HG02610 (cell line): ENCODE measurements around the gene ADAMTS2.

Source experiments
- ATAC-seq: cut with Tn5 transposase; IDR thresholded peaks from one replicate; pipeline ENCODE4 v1.9.1; 2021; ENCODE audit warnings: mild to moderate bottlenecking, moderate library complexity; ENCODE audit not compliant: unreplicated experiment

The ADAMTS2 gene

GRCh38 chr5:179166171-179166885 is 178.9 kb downstream of the ADAMTS2 start:
- no peak for ATAC-seq

DNA sequence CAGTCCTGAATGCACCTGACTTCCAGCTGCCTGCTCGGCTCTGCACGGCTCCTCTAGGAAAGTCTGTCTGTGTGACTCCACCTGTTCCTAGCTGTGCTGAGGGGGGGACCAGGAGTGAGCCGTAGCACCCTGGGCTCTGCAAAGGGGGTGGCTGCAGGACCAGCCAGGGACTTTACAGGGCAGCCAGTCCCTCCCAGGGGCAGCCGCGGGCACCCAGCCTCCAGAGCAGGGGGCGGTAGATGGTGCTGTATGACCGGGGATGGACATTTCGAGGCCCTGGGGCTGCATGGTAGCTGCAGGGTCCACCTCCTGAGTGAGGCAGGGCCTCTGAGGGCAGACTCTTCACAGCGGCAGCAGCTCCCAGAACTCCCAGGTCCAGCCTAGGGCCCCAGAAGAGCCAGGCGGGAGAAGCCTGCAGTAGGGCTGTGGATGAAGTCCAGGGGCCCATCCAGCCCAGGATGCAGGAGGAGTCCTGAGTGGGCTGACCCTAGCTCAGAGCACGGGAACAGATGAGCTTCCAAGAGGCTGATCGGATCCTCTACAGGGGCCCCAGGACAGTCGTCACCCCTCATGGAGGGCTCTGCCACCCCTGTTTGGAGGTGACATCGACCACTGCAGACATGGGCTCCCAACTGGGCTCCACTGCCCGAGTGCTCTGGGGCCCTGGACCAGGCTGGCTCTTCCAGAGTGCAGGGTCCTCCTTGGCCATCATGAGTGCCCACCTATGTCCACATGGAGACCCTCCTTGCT is 179.7 kb downstream of the ADAMTS2 start:
- no peak for ATAC-seq

DNA sequence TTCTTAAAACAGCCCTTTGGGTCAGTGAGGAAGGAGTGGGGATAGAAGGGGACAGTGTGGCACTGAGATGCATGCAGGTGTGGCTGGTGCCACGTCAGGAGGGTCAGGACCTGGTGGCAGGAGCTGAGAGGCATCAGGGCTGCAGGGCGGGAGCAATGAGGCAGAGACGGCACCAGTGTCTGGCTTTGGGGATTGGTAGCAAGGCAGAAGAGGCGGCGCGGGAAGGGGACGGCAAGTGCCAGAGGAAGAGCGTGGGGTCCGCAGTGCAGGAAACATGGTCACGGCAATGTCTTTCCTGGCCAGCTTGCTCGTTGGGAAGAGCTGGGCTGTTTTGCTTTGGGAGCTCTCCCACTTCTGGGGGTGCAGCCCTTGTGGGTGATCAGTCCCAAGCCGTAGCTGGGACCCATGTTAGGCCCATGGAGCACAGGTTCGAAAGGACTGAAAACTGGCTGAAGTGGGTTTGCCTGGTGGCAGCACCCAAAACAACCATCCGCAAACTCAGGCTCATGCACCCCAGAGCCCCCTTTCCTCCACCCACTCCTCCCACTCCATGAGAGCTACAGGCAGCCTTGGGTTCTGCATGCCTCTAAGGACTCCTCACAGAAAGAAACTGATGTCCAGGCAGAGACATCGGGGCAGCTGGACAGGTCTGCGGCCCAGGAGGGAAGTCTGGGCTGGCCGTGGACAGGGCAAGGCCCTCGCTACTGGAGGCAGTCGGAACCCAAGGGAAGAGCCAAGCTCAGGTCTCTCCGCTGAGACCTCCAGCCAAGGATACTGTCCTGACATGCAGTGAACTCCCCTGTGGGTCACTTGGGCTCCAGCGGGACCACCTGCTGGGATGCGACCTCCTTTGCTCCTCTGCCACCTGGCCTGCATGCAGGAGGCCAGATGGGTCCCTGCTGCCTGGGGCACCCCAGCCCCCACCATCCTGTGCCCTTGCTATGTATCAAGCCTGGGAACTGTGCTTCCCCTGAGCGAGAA is 180.6 kb downstream of the ADAMTS2 start:
- no peak for ATAC-seq

DNA sequence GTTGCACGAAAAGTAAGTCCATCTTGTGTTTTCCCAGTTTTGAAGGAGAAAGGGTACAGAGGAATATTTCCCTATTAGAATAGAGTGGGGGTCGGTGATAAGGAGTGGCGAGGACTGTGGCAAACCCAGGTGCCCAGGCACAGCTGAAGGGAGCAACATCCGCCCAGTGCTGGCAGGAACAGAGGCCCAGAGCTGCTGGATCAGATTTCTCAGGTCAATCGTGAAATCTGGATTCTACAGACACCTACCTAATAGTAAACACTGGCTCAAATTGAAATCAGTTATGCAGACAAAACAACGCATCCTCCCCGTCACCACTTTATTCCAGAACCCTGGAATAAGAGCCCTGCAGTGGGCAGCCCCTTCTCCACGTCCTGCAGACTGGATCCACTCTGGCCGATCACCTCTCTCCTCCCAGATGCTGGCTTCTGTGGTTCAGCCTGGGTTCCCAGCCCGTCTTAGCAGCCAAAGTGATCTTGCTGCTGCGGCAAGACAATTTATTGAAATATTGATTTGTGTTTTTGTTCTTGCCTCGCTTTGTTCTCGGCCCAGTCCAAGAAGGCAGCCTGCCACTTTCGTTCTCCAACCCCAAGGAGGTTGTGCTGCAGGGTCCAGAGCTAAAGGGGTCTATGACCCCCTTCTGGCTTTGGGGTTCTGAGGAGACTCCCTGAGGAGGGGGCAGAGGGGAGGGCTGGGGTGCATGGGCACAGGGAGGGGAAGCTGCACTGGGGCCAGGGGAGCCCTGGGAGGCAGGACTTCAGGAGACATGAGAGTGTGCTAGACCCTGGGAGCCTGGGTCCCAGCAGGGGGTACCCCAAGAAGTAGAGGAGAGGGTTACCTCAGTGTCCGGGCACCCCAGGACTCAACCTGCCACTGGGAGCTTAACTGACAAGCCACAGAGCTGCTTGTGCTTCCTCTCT is 181.8 kb downstream of the ADAMTS2 start:
- no peak for ATAC-seq

DNA sequence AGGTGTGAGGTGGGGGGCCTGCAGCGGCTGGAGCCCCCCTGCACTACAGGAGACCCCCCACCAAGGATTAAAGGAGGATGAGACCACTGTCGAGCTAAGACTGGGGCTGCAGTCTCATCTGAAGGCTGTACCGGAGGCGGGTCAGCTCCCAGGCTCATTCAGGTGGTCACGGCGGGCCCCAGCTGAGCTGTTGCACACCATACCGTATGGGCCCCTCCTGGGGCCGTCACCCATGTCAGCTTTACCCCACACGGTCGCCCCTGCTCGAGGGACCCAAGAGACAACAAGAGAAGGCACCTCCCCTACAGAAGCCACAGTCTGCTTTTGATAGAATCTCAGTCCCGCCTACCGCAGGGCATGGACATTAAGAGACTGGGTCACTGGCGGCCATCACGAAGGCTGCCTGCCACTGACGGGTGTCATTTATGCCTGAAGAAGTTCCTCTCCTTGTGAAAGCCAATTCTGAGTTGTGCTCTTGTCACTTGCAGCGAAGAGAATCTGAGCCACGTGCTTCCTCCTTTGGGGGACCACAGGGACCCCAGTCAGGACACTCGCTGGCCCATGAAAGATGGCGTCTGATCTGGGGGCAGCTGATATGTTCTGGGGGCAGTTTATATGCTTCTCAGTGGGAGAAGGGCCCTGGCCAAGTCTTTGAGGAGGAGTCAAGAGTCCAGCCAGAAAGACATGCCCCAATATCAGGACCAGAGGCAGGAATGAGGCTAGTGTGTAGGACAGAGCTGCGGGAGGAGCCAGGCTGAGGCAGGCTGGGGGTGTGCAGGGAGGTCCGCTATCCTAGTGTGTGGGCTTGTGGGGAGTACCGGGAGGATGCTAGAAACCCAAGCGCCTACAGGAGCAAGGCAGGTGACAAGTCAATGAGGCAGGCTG is 182.7 kb downstream of the ADAMTS2 start:
- ATAC-seq: no peak

GRCh38 chr5:179161901-179162300 is 183.4 kb downstream of the ADAMTS2 start:
- ATAC-seq: no peak

GRCh38 chr5:179160584-179160983 is 184.7 kb downstream of the ADAMTS2 start:
- no peak for ATAC-seq

DNA sequence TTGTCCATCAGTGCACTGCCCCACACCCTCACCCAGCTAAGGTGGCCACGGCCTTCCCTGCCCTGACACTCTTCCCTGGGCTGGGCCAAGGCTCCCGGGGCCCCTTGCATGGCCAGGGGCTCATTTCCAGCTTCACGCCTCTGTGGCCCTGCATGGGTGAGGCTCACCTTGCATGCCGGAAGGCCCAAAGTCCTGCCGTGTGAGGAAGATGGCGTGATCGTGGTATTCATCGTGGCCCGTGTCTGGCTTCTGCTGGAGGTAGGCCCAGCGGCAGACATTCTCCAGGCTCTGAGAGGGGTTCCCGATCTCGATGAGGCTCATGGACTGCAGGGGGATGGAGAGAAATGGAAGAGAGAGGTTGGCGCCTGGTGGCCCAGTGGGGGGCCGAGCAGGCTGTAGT is 186.7 kb downstream of the ADAMTS2 start:
- no peak for ATAC-seq

GRCh38 chr5:179154991-179155955 is 190.0 kb downstream of the ADAMTS2 start:
- no peak for ATAC-seq

GRCh38 chr5:179154346-179154990 is 190.8 kb downstream of the ADAMTS2 start:
- no peak for ATAC-seq

GRCh38 chr5:179153921-179154345 is 191.3 kb downstream of the ADAMTS2 start:
- no peak for ATAC-seq

DNA sequence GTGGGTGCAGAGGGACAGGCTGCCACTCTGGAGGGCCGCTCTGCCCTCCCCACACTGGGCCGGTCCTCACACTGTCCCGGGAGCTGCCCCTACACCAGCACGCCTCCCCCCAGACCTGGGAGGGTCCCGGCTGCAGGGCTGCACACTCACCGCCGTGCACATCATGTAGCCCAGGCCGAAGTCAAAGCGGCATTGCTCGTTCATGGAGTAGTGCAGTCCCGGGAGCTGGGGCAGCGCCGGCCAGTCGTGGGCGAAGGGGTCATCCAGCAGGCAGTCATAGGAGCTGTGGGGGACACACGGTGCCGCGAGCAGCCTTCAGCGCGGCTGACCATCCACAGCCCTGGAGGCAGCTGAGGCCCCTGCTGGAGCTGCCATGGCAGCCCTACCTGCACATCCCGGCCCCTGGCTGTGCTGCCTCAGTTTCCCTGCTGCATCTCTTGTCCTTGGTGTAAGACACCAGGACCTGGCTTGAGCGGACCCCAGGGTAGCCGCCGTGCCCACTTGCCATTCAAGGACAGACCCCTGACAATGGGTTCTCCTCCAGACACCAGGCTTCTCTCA is 191.8 kb downstream of the ADAMTS2 start:
- no peak for ATAC-seq

- ATAC-seq: no peak
These were observed 192.3 kb downstream of the ADAMTS2 start for GRCh38 chr5:179152941-179153340.

DNA sequence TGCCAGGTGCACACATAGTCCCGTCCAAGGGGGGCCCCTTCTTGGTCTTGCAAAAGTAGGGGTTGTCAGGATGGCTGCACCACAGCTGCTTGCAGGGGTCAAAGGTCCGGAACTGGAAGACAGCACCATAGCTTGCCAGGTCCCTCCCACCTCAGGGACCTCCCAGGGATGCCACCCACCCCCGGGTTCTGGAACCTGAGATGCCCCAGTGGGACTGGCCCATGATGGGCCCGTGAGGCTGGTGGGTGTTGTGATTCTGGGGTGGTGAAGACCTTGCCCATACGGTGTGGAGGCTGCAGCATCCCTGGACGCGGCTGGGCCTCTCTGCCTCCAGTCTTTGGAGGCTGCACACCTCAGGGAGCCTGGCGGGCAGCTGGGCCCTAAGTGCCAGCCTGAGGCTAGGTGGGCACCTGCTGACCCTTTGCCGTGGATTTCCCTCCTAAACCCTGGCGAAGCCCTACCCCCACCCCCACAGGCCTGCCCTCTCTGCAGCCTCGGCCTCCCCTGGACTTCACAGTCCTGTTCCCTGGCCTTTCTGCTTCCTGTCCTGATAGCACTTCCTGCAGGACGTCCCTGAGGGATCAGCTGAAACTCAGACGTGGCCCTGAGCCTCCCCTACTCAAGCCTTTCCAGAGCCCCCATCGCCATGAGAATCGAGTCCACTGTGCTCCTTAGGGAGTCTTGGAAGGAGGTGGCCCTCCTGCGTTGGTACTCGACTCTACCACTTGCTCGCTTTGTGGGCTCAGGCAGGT is 192.9 kb downstream of the ADAMTS2 start:
- ATAC-seq: no peak

DNA sequence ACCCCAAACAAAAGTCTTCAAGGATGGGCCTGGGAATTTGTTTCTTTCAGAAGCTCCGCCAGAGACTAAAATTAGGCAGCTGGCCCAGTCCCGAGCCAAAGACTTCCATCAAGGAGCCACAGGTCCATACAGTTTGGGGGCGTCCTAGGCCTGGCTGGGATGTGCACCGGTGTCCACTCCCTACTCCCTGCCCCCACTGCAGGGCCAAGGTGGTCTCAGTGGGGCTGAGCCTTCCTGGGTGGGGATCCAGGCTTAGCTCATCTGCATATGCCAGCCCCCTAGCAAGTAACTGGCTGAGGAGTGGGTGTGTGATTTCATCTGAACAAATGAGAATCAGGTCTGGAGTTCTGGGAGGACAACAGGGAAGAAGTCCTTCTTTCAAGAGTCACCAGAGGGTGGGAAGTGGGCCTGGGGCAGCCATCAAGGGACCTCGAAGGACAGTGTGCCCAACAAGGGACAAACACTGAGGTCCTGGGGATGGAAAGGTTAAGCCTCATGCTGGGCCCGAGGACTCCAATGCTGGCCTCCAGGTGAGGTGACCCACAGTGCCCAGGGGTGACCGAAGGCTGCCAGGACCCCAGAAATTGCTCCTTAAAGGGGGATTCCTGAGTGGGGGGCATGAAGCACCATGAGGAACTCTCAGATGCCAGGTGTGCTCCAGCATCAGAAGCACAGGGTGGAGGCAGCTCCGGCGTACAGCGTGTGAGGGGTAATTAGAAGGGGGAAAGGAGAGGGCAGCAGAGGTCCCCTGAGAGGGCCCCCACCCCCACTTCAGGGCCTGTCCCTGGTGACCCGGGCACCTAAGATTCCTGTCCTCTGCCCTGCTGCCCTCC is 193.8 kb downstream of the ADAMTS2 start:
- ATAC-seq: no peak

- ATAC-seq: no peak
These were observed 195.2 kb downstream of the ADAMTS2 start for GRCh38 chr5:179150011-179150410.
